Upper lobe of right lung (tissue), 1 donor: ENCODE data around the gene ANKH. TPM values are rescaled to one million over a fixed set of nuclear protein-coding genes. Genes with fewer than 3 reads are reported as not detected.

ENCODE experiments used
- ATAC-seq: fragments of 200-7000 bp; cut with Tn5 transposase; one replicate; pipeline ENCODE4 v1.9.1; 2020; ENCODE audit warnings: mild to moderate bottlenecking, moderate library complexity
- DNase-seq: peaks from one replicate; pipeline ENCODE4 v3.0.0-alpha.2; 2020
- H3K27ac ChIP-seq: fragments of 200-600 bp; one replicate; pipeline ENCODE4 v1.8.0; 2022
- H3K27me3 ChIP-seq: fragments of 200-600 bp; one replicate; pipeline ENCODE4 v1.8.0; 2022; ENCODE audit warnings: mild to moderate bottlenecking
- H3K36me3 ChIP-seq: fragments of 200-600 bp; one replicate; pipeline ENCODE4 v1.8.0; 2022
- H3K4me1 ChIP-seq: fragments of 200-600 bp; one replicate; pipeline ENCODE4 v1.8.0; 2022
- H3K4me3 ChIP-seq: fragments of 200-600 bp; one replicate; pipeline ENCODE4 v1.8.0; 2022; ENCODE audit warnings: mild to moderate bottlenecking
- H3K9me3 ChIP-seq: fragments of 200-600 bp; one replicate; pipeline ENCODE4 v1.8.0; 2022
- intact Hi-C: fragments of 100-400 bp; cut with DNase I; formaldehyde crosslinking; loops from one replicate; pipeline ENCODE4 v1.11.0; 2022
- total RNA-seq: library from RNA; stranded (reverse); fragmentation: NEBNext Ultra II Directional; extraction: Animal tissue kit (Norgen Biotek cat#: 25700); gene quantifications from one replicate; pipeline ENCODE4 v1.2.1, GENCODE V29; 2021
- TF ChIP-seq, protein P1 (sequence below): fragments of 200-600 bp; IDR thresholded peaks from one replicate; pipeline ENCODE4 v1.8.0; 2022; ENCODE audit warnings: antibody characterized with exemption
- donor health status: DM: no; HTN: yes; CAD: no; lungs with severe emphysema.

Gene ANKH
- total RNA-seq, 1 donor from 2014 or later: 67.2 TPM

DNA sequence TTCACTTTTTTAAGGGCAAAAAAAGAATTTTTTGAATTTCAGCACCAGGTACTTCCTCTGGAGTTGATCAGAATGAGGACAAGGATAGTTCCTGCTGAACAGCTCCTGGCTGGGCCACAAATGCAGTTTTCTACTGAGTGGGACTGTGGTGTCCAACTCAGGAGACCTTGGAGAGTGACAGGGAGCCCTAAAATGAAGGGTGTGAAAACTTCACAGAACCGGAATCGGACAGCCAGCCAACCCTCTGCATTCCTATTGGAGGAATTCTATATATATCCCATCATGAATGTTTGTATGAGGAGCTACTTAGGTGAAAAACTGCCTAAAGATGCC is 40.6 kb downstream of the ANKH start:
- DNase-seq (no peak), ATAC-seq (no peak)
- intact Hi-C loops: no loop called here
- H3K36me3 ChIP-seq: no peaks in the 10 kb centered on the region
- H3K27me3 ChIP-seq: no peaks in the 10 kb centered on the region
- no peak overlapping the region for H3K4me3 ChIP-seq
- TF ChIP-seq, protein P1, sequence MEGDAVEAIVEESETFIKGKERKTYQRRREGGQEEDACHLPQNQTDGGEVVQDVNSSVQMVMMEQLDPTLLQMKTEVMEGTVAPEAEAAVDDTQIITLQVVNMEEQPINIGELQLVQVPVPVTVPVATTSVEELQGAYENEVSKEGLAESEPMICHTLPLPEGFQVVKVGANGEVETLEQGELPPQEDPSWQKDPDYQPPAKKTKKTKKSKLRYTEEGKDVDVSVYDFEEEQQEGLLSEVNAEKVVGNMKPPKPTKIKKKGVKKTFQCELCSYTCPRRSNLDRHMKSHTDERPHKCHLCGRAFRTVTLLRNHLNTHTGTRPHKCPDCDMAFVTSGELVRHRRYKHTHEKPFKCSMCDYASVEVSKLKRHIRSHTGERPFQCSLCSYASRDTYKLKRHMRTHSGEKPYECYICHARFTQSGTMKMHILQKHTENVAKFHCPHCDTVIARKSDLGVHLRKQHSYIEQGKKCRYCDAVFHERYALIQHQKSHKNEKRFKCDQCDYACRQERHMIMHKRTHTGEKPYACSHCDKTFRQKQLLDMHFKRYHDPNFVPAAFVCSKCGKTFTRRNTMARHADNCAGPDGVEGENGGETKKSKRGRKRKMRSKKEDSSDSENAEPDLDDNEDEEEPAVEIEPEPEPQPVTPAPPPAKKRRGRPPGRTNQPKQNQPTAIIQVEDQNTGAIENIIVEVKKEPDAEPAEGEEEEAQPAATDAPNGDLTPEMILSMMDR: no peak
- no peaks in the 10 kb centered on the region for H3K9me3 ChIP-seq
- no peak overlapping the region for H3K27ac ChIP-seq
- no peaks in the 10 kb centered on the region for H3K4me1 ChIP-seq

DNA sequence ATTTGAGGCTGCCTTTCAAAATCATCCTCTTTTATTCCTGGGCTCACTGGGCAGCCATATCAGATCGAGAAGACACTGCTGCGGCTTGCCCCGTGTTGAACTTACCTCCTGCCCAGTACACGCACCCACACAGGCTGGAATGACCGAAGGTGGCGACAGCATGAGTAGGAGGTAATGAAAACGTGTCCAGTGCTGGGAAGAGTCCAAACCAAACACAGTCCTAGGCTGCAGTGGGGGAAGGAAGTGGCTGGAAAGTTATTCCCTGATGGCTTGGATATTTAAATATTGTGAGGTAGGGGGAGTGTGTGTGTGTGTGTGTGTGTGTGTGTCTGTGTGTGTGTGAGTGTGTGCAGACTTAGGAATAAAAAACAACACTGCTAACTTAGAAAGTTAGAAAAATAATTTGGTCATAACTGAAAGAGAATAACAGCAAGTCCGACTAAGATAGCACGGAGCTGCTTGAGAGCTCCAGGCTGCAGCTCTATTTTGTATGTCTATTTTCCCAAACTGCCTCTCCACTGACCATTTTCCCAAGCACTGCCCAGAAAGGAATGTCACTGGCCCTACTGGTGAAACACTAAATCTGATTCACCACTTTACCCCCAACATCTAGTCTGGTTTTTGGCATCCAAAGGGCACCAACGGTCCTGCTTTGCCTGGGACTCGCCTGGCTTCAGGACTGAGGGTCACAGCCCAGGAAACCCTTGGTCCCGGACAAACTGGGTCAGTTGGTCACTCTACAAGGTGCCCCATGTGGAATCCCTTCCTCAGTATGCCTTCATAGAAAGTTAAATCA is 41.2 kb downstream of the ANKH start:
- Histone ChIP-seq H3K4me1 (no peaks in the 10 kb centered on the region), H3K36me3 (no peaks in the 10 kb centered on the region), H3K27me3 (no peaks in the 10 kb centered on the region), H3K27ac (no peak overlapping the region), H3K4me3 (no peak overlapping the region), H3K9me3 (no peaks in the 10 kb centered on the region)
- intact Hi-C loops: no loop called here
- TF ChIP-seq, protein P1: no peak
- DNase-seq: no peak
- ATAC-seq: no peak

DNA sequence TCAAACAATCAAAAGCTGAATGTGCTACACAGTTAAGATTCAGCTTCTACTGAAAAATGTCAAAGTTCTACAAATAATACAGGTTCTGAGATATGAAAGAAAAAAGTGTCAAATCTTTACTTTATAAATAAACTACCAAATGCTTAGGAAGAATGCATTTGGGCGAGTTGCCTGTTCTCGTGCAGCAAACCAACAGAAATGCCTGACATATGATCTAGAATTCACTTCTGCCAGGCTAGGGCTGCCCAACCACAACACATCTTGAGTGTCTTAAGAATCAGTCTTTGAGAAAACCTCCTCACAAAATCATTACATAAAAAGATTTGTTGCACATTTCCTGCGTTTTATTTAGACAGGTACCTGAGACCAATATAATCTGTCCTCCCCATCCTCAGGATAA is 42.2 kb downstream of the ANKH start:
- TF ChIP-seq, protein P1: no peak
- no peak for ATAC-seq
- H3K36me3 ChIP-seq: no peaks in the 10 kb centered on the region
- no peaks in the 10 kb centered on the region for H3K4me1 ChIP-seq
- DNase-seq: no peak
- H3K4me3 ChIP-seq: no peak overlapping the region
- no peaks in the 10 kb centered on the region for H3K27me3 ChIP-seq
- intact Hi-C loops: no loop called here
- H3K27ac ChIP-seq: no peak overlapping the region
- H3K9me3 ChIP-seq: no peaks in the 10 kb centered on the region

DNA sequence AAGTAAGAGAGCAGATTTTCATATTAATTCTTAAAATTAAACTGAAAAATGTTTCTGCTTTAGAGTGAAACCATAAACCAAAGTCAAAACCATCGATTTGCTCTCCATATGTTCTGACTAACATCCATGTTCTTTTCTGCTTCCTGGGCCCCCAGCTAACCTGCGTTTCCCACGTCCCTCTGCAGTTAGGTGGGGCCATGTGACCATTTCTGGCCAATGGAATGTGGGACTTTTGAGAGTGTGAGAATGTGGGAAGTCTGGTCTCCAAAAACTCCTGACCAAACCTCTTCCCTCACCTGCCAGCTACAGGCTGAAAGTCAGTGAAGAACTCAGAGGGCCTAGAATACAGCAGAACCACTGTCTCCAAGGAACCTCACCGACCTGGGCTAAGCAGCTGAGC is 44.9 kb downstream of the ANKH start:
- DNase-seq: no peak
- Histone ChIP-seq H3K36me3 (no peaks in the 10 kb centered on the region), H3K4me1 (no peaks in the 10 kb centered on the region), H3K9me3 (no peaks in the 10 kb centered on the region), H3K4me3 (no peak overlapping the region), H3K27ac (no peak overlapping the region), H3K27me3 (no peaks in the 10 kb centered on the region)
- intact Hi-C loops: no loop called here
- no peak for ATAC-seq
- TF ChIP-seq, protein P1: no peak

DNA sequence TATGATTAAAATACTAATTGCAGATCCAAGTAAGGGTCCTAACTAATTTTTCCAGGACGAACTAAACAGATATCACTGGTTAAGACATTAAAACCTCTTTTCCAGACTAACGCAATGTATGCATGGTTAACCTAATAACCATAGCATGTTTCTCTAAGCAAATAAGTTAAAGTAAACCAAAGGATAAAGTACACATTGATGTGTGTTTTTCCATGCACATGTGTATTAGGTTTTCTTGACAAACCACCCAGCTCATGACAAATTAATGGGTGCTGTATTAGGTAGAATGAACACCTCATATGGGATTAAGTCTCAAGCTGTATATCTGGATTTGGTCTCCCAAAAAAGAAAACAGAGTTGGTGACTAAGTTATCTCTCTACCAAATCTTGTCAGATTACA is 45.6 kb downstream of the ANKH start:
- ATAC-seq (no peak), DNase-seq (no peak)
- Histone ChIP-seq H3K4me3 (no peak overlapping the region), H3K4me1 (no peaks in the 10 kb centered on the region), H3K27ac (no peak overlapping the region), H3K27me3 (no peaks in the 10 kb centered on the region), H3K9me3 (no peaks in the 10 kb centered on the region), H3K36me3 (no peaks in the 10 kb centered on the region)
- TF ChIP-seq, protein P1: no peak
- intact Hi-C loops: no loop called here

DNA sequence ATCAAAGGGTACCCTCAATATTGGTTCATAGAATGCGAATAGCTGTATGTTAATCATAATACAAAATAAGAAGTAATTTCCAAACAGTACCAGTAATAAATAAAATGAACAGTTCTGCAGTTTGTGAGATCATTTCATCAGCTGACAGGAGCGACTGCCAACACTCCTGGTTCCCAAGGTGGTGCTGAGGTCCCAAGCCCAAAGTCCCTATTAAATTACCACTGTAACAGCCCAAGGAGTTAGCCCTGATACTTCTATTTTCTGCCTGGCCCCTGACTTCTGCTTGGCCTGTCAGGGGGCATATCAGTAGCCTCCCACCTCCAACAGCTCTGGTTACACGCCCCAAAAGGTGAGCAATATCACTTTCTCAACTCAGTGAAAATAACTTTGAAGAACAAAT is 47.1 kb downstream of the ANKH start:
- Histone ChIP-seq H3K27me3 (no peaks in the 10 kb centered on the region), H3K9me3 (no peaks in the 10 kb centered on the region), H3K4me1 (no peaks in the 10 kb centered on the region), H3K27ac (no peak overlapping the region), H3K36me3 (no peaks in the 10 kb centered on the region), H3K4me3 (no peak overlapping the region)
- intact Hi-C loops: no loop called here
- ATAC-seq (no peak), DNase-seq (no peak)
- TF ChIP-seq, protein P1: no peak
